ENCODE data around the gene UNC45A.

DNA sequence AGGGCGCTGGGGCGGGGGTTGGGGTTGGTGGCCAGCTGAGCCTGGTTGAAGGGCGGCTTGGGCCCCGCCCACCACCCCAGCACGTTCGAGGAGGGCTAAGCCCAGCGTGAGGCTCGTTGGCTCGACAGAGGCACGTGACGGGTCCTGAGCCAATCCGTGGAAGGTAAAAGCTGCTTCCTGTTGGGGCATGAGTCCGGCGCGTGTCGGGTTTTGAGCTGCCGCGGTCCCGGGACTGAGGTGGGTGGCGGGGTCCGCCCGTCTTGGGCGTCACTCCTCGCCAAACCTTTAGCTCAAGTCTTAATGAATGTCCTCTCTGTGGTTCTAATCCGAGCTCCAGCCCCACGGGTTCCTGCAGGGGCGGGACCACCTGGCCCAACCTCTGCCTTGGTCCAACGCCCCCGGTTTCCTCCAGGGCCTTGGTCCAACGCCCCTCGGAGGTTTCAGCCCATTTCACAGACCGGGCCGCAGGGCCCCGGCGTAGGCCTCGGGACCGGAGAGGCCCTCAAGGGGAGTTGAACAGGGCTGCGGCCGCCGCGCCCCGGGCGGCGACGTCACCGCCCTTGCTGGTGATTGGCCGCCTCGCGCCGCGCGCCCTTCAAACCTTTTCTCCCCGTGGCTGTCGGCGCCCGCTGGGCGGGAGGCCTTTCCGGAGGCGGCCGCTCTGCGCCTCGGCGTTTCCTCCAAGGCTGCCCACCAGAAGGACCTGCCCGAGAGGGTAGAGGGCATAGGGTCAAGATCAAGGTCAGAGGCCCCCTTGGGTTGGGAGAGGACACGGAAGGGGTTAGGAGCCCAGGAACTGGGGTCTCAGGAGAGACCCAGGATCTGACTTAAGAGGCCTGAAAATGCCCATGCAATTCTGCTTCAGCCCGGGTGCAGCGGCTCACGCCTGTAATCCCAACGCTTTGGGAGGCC is 19.9 kb downstream of the UNC45A start, which contains the start of gene RCCD1:
- TF ChIP-seq KLF16 (CRISPR knock-in tag; IDR thresholded peaks at IDR 0.05) = peak in 1 of 2 experiments; percentile 90; a peak in 2 of 4 replicates
- peak; percentile 95; the same call in 1 of the 2 replicates for TF ChIP-seq SIN3A (IDR thresholded peaks at IDR 0.05; ENCODE audit: borderline replicate concordance, low read depth, low read length)

Measured in HepG2 (cell line).